GDM1 (cell line): Measurements from ENCODE around the gene S100A9.

Experiments used
- DNase-seq: peaks from one replicate; lab custom pipeline; 2025; lab: John Stamatoyannopoulos, UW

The S100A9 gene

GRCh38 chr1:153361480-153362109 is 3.9 kb downstream of the S100A9 start:
- DNase-seq, result no peak

- no peak for DNase-seq
These were observed 4.6 kb downstream of the S100A9 start for GRCh38 chr1:153362187-153362775.

- DNase-seq, result no peak
These were observed 6.0 kb downstream of the S100A9 start for GRCh38 chr1:153363641-153364040.

- no peak for DNase-seq
These were observed 6.5 kb downstream of the S100A9 start for GRCh38 chr1:153364156-153364555.

- DNase-seq, result no peak
These were observed 7.4 kb downstream of the S100A9 start for GRCh38 chr1:153364766-153365666.

GRCh38 chr1:153365696-153366095 is 8.0 kb downstream of the S100A9 start:
- DNase-seq, result no peak

GRCh38 chr1:153366261-153366660 is 8.6 kb downstream of the S100A9 start:
- DNase-seq, result no peak

- DNase-seq, result no peak
These were observed 9.4 kb downstream of the S100A9 start for GRCh38 chr1:153367090-153367489.

GRCh38 chr1:153368495-153368894 is 10.8 kb downstream of the S100A9 start:
- no peak for DNase-seq

- no peak for DNase-seq
These were observed 12.5 kb downstream of the S100A9 start for GRCh38 chr1:153370146-153370545.

GRCh38 chr1:153371231-153371630 is 13.6 kb downstream of the S100A9 start:
- DNase-seq, result no peak

- no peak for DNase-seq
These were observed 14.9 kb downstream of the S100A9 start for GRCh38 chr1:153372571-153372970.

GRCh38 chr1:153374071-153374470 is 16.4 kb downstream of the S100A9 start:
- no peak for DNase-seq

- DNase-seq, result no peak
These were observed 17.9 kb downstream of the S100A9 start, which contains the start of gene S100A12 for GRCh38 chr1:153375511-153375910. TSS of gene S100A12 (minus strand) at chr1:153375621. CDS start at chr1:153374592, 1,029 bp downstream.

GRCh38 chr1:153379591-153379990 is 21.9 kb downstream of the S100A9 start:
- no peak for DNase-seq

GRCh38 chr1:153380711-153381110 is 23.1 kb downstream of the S100A9 start:
- DNase-seq, result no peak

- no peak for DNase-seq
These were observed 27.4 kb downstream of the S100A9 start for GRCh38 chr1:153384958-153385580.

GRCh38 chr1:153386500-153386901 is 28.8 kb downstream of the S100A9 start:
- peak; percentile 50 for DNase-seq

GRCh38 chr1:153387001-153387400 is 29.3 kb downstream of the S100A9 start:
- DNase-seq, result no peak

GRCh38 chr1:153387785-153388184 is 30.1 kb downstream of the S100A9 start:
- DNase-seq, result no peak

- DNase-seq, result no peak
These were observed 31.7 kb downstream of the S100A9 start for GRCh38 chr1:153389401-153389800.
